ENCODE data around the gene HIVEP1.

HIVEP1 gene

DNA sequence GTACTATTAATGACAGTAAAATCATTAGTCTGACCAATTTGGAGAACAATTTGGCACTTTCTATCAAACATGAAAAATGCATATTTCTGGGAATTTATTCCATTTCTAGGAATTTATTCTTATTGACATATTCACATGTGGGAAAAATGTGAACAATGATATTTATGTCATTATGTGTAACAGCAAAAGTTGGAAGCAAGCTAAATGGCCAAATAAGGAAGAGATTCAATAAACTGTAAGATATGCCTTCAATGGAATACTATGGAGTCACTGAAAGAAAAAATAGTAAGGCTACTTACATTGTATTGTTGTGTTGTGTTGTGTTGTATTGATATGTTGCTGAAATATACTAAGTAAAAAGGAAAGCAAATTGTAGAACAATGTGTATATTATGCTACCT, 177.5 kb downstream of the HIVEP1 start:
- H3K27ac ChIP-seq (ENCODE audit: extremely low read depth, low read depth, low read length), result no peak overlapping the region
- H3K36me3 ChIP-seq (ENCODE audit: control insufficient read depth in 2 of 2, insufficient read depth in 1 of 2, low read length in 2 of 2), result no peaks in the 10 kb centered on the region
- TF ChIP-seq KLF8 (tag by site-specific recombination; IDR thresholded peaks at IDR 0.05) (no peak), ZNF114 (tag by site-specific recombination; IDR thresholded peaks at IDR 0.05) (no peak), ZSCAN16 (tag by site-specific recombination; IDR thresholded peaks at IDR 0.05) (no peak), TRIM28 (IDR thresholded peaks at IDR 0.05; ENCODE audit: borderline replicate concordance, low read length) (no peak), ZNF23 (tag by site-specific recombination; IDR thresholded peaks at IDR 0.05; ENCODE audit: borderline replicate concordance) (no peak), ZNF571 (tag by site-specific recombination; IDR thresholded peaks at IDR 0.05) (no peak), ZNF324 (tag by site-specific recombination; IDR thresholded peaks at IDR 0.05) (no peak), YY2 (tag by site-specific recombination; IDR thresholded peaks at IDR 0.05) (no peak), ZNF585B (tag by site-specific recombination; IDR thresholded peaks at IDR 0.05) (no peak), ZNF426 (tag by site-specific recombination; IDR thresholded peaks at IDR 0.05) (no peak), ZXDB (tag by site-specific recombination; IDR thresholded peaks at IDR 0.05) (no peak), ZNF561 (tag by site-specific recombination; IDR thresholded peaks at IDR 0.05; ENCODE audit: borderline replicate concordance) (no peak), ZBTB1 (tag by site-specific recombination; IDR thresholded peaks at IDR 0.05) (no peak), ZNF202 (tag by site-specific recombination; IDR thresholded peaks at IDR 0.05; ENCODE audit: borderline replicate concordance) (no peak), ZNF660 (tag by site-specific recombination; IDR thresholded peaks at IDR 0.05) (no peak)
- TF ChIP-seq, protein P1, sequence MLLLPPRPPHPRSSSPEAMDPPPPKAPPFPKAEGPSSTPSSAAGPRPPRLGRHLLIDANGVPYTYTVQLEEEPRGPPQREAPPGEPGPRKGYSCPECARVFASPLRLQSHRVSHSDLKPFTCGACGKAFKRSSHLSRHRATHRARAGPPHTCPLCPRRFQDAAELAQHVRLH (tag by site-specific recombination; IDR thresholded peaks at IDR 0.05), result no peak
- TF ChIP-seq, protein P2, sequence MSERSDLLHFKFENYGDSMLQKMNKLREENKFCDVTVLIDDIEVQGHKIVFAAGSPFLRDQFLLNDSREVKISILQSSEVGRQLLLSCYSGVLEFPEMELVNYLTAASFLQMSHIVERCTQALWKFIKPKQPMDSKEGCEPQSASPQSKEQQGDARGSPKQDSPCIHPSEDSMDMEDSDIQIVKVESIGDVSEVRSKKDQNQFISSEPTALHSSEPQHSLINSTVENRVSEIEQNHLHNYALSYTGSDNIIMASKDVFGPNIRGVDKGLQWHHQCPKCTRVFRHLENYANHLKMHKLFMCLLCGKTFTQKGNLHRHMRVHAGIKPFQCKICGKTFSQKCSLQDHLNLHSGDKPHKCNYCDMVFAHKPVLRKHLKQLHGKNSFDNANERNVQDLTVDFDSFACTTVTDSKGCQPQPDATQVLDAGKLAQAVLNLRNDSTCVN (tag by site-specific recombination; optimal IDR thresholded peaks at IDR 0.05), result no peak
- TF ChIP-seq, protein P3, sequence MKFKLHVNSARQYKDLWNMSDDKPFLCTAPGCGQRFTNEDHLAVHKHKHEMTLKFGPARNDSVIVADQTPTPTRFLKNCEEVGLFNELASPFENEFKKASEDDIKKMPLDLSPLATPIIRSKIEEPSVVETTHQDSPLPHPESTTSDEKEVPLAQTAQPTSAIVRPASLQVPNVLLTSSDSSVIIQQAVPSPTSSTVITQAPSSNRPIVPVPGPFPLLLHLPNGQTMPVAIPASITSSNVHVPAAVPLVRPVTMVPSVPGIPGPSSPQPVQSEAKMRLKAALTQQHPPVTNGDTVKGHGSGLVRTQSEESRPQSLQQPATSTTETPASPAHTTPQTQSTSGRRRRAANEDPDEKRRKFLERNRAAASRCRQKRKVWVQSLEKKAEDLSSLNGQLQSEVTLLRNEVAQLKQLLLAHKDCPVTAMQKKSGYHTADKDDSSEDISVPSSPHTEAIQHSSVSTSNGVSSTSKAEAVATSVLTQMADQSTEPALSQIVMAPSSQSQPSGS (tag by site-specific recombination; IDR thresholded peaks at IDR 0.05; ENCODE audit: low read depth), result no peak
- TF ChIP-seq, protein P4, sequence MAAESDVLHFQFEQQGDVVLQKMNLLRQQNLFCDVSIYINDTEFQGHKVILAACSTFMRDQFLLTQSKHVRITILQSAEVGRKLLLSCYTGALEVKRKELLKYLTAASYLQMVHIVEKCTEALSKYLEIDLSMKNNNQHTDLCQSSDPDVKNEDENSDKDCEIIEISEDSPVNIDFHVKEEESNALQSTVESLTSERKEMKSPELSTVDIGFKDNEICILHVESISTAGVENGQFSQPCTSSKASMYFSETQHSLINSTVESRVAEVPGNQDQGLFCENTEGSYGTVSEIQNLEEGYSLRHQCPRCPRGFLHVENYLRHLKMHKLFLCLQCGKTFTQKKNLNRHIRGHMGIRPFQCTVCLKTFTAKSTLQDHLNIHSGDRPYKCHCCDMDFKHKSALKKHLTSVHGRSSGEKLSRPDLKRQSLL (tag by site-specific recombination; IDR thresholded peaks at IDR 0.05), result no peak
- no peaks in the 10 kb centered on the region for H3K4me1 ChIP-seq (ENCODE audit: control insufficient read depth, insufficient read depth, low read length)
- ChIA-PET CTCF (no interaction called here), POLR2A (no interaction called here)
- H3K4me3 ChIP-seq (ENCODE audit: low read depth, low read length), result no peak overlapping the region
- no peaks in the 10 kb centered on the region for H3K9me3 ChIP-seq (ENCODE audit: control insufficient read depth, insufficient read depth, low read depth, low read length)

DNA sequence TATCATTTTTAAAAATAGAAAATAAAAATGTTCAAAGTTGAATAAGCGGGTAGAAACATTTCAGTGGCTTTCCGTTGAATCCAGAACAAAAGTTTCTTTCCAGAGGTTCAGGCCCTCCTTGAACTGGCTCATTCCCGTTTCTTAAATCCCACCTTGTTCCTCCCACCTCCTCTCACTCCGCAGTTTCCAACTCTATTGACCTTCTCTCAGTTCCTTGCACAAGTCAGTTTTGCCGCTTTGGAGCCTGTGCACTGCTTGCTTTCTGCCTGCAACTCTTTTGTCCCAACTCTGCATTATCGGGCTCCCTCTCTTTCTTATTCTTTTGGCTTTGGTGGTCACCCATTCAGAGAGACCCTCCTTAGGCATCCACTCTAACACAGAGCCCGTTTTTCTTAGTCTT, 178.1 kb downstream of the HIVEP1 start:
- Histone ChIP-seq H3K36me3 (ENCODE audit: control insufficient read depth in 2 of 2, insufficient read depth in 1 of 2, low read length in 2 of 2) (no peaks in the 10 kb centered on the region), H3K4me1 (ENCODE audit: control insufficient read depth, insufficient read depth, low read length) (no peaks in the 10 kb centered on the region), H3K9me3 (ENCODE audit: control insufficient read depth, insufficient read depth, low read depth, low read length) (no peaks in the 10 kb centered on the region), H3K4me3 (ENCODE audit: low read depth, low read length) (no peak overlapping the region), H3K27ac (ENCODE audit: extremely low read depth, low read depth, low read length) (no peak overlapping the region)
- POLR2A ChIA-PET, result no interaction called here
- CTCF ChIA-PET, result interaction anchor here (0.8 kb wide), 1 partner anchor 535 kb away, joined by 3 read pairs; no protein-coding TSS in a partner anchor
- TF ChIP-seq ZNF510 (tag by site-specific recombination; IDR thresholded peaks at IDR 0.05; ENCODE audit: insufficient replicate concordance) (no peak), ZNF623 (tag by site-specific recombination; IDR thresholded peaks at IDR 0.05) (no peak), ZNF114 (tag by site-specific recombination; IDR thresholded peaks at IDR 0.05) (no peak), ZNF785 (tag by site-specific recombination; IDR thresholded peaks at IDR 0.05) (no peak), ZNF292 (tag by site-specific recombination; IDR thresholded peaks at IDR 0.05; ENCODE audit: borderline replicate concordance, low read depth) (no peak), ZFP3 (tag by site-specific recombination; IDR thresholded peaks at IDR 0.05; ENCODE audit: low read depth) (no peak), ZNF626 (tag by site-specific recombination; IDR thresholded peaks at IDR 0.05) (no peak), ZNF514 (tag by site-specific recombination; IDR thresholded peaks at IDR 0.05) (no peak), ZBTB20 (tag by site-specific recombination; IDR thresholded peaks at IDR 0.05) (no peak), ZNF776 (tag by site-specific recombination; IDR thresholded peaks at IDR 0.05; ENCODE audit: borderline replicate concordance) (no peak), WT1 (tag by site-specific recombination; IDR thresholded peaks at IDR 0.05) (no peak), BCL11B (tag by site-specific recombination; IDR thresholded peaks at IDR 0.05; ENCODE audit: low read depth) (no peak)
- TF ChIP-seq, protein P5, sequence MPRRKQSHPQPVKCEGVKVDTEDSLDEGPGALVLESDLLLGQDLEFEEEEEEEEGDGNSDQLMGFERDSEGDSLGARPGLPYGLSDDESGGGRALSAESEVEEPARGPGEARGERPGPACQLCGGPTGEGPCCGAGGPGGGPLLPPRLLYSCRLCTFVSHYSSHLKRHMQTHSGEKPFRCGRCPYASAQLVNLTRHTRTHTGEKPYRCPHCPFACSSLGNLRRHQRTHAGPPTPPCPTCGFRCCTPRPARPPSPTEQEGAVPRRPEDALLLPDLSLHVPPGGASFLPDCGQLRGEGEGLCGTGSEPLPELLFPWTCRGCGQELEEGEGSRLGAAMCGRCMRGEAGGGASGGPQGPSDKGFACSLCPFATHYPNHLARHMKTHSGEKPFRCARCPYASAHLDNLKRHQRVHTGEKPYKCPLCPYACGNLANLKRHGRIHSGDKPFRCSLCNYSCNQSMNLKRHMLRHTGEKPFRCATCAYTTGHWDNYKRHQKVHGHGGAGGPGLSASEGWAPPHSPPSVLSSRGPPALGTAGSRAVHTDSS (tag by site-specific recombination; IDR thresholded peaks at IDR 0.05), result no peak
- TF ChIP-seq, protein P6, sequence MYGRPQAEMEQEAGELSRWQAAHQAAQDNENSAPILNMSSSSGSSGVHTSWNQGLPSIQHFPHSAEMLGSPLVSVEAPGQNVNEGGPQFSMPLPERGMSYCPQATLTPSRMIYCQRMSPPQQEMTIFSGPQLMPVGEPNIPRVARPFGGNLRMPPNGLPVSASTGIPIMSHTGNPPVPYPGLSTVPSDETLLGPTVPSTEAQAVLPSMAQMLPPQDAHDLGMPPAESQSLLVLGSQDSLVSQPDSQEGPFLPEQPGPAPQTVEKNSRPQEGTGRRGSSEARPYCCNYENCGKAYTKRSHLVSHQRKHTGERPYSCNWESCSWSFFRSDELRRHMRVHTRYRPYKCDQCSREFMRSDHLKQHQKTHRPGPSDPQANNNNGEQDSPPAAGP (tag by site-specific recombination; IDR thresholded peaks at IDR 0.05), result no peak

Measured in HEK293 (cell line).